ENCODE results near the gene OXCT1.

Gene OXCT1

DNA sequence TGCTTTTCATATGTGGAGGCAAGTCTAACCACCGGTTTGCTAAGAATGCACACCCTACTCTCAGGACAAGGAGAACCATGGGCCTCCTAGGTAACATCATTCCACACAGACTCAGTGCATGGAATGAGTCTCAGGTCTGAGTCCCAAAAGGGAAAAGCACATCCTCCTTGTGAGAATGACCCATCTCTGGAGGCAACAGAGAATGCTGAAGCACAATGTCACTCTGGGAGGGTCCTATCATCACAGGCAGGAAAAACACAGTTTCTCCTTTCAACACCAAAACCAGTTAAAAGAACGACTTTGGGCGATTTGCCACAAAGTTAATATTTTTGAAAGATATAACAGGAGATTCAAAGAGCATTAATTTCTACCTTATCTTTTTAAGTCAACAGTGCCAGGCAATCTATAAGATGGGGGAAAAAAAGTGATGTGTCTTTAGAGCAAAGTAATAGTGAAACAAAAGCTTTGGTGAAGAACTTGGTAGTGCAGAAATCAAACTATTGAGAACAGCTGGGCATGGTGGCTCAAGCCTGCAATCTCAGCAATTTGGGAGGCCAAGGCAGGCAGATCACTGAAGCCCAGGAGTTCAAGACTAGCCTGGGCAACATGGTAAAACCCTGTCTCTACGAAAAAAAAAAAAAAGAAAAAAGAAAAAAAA, 97.3 kb downstream of the OXCT1 start:
- TF ChIP-seq POLR2A (IDR thresholded peaks at IDR 0.05; ENCODE audit: low read depth, low read length) (no peak), POLR2AphosphoS5 (IDR thresholded peaks at IDR 0.05; ENCODE audit: low read depth, low read length) (no peak), POU2F2 (IDR thresholded peaks at IDR 0.05; ENCODE audit: low read depth, low read length) (no peak), TAF1 (IDR thresholded peaks at IDR 0.05; ENCODE audit: low read depth, low read length) (no peak), SPI1 (IDR thresholded peaks at IDR 0.05; ENCODE audit: low read depth, low read length) (no peak), PAX5 (IDR thresholded peaks at IDR 0.05; ENCODE audit: insufficient read depth, low read length, severe bottlenecking) (no peak)
- peak; percentile 45 for FAIRE-seq
- no peak for DNase-seq (ENCODE audit: insufficient read length, low spot score)

DNA sequence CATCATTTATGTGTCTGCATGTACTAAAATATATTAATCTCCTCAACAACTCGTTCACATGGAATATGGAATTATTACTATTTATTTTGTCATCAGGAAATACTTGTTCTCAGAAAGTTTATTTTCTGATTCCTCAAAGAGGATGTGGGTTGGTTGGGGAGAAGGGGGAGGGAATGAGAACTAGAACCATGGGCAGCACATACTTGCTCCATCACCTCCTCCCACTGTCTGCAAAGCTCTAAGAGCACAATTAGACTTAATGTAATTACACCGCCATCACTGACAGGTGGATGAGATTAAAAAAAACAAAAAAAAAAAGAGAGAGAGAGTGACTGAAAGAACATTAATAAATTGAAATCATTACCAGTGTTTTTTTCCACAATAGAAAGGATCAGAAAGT, 98.2 kb downstream of the OXCT1 start:
- peak; percentile 70 for FAIRE-seq
- TF ChIP-seq PAX5 (IDR thresholded peaks at IDR 0.05; ENCODE audit: insufficient read depth, low read length, severe bottlenecking) (no peak), TAF1 (IDR thresholded peaks at IDR 0.05; ENCODE audit: low read depth, low read length) (no peak)
- no peak for DNase-seq (ENCODE audit: insufficient read length, low spot score)

DNA sequence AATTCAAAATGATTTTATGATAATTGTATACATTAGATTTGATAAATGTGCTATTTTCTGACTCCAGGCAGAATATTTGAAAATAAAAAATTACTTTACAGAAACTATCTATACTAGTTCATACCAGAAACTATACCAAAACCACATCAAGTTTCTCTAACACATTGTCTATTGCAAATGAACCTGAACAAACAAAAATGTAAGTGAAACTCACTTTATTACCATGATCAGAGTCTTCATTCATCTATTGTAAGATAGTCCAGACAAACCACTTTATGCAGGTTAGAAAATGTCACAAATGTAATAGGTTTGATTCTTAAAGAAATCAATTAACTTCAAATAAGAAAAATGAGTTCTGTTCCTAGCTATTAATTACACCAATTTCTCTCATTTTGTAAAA, 99.4 kb downstream of the OXCT1 start:
- FAIRE-seq (no peak), DNase-seq (ENCODE audit: insufficient read length, low spot score) (no peak)
- TF ChIP-seq TAF1 (IDR thresholded peaks at IDR 0.05; ENCODE audit: low read depth, low read length) = no peak
- TF ChIP-seq PAX5 (IDR thresholded peaks at IDR 0.05; ENCODE audit: insufficient read depth, low read length, severe bottlenecking) = no peak
- no peak for TF ChIP-seq SPI1 (IDR thresholded peaks at IDR 0.05; ENCODE audit: low read depth, low read length)
- TF ChIP-seq POLR2A (IDR thresholded peaks at IDR 0.05; ENCODE audit: low read depth, low read length) = no peak
- TF ChIP-seq POLR2AphosphoS5 (IDR thresholded peaks at IDR 0.05; ENCODE audit: low read depth, low read length) = no peak
- no peak for TF ChIP-seq POU2F2 (IDR thresholded peaks at IDR 0.05; ENCODE audit: low read depth, low read length)

DNA sequence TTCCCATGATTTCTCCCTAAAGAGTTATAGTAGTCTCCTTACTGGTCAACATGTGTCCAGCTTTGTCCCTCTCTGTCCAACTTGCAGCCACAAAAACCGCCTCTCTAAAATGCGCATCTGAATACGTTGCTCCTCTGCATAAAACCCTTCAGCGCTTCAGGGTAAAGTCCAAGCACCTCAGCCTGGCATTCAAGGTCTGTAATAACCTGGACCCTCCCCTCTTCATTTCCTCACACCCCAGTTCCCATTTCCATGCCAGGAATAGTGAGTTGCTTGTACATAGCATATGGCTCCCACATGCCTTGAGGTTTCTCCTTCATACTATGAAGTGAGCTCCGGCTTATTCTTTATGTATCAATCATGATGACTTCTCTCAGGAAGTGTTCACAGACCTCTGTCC, 101.5 kb downstream of the OXCT1 start:
- FAIRE-seq (peak; percentile 13), DNase-seq (ENCODE audit: insufficient read length, low spot score) (no peak)
- TF ChIP-seq POLR2A (IDR thresholded peaks at IDR 0.05; ENCODE audit: low read depth, low read length) (no peak), POU2F2 (IDR thresholded peaks at IDR 0.05; ENCODE audit: low read depth, low read length) (no peak), TAF1 (IDR thresholded peaks at IDR 0.05; ENCODE audit: low read depth, low read length) (no peak), PAX5 (IDR thresholded peaks at IDR 0.05; ENCODE audit: insufficient read depth, low read length, severe bottlenecking) (no peak), POLR2AphosphoS5 (IDR thresholded peaks at IDR 0.05; ENCODE audit: low read depth, low read length) (no peak), SPI1 (IDR thresholded peaks at IDR 0.05; ENCODE audit: low read depth, low read length) (no peak)

DNA sequence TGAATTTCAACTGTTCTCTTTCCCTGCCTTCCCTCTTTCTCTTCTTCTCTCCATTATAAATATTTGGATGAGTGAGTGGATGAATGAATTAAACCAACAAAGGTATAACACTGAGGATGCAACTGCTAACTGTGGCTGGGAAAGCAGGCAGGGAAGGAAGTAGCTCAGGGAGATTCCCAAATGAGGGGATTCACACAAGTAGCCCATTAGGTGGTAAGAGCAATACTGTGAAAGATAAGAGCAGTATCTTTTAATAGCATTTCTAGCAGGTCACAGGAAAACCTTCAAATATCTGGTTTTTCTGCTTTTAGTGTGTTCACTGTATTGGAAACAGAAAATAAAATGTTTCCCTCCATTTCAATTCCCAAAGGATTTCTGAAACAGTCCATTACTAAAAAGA, 105.6 kb downstream of the OXCT1 start:
- TF ChIP-seq TAF1 (IDR thresholded peaks at IDR 0.05; ENCODE audit: low read depth, low read length) = no peak
- TF ChIP-seq SPI1 (IDR thresholded peaks at IDR 0.05; ENCODE audit: low read depth, low read length) = no peak
- no peak for TF ChIP-seq POLR2AphosphoS5 (IDR thresholded peaks at IDR 0.05; ENCODE audit: low read depth, low read length)
- no peak for TF ChIP-seq POU2F2 (IDR thresholded peaks at IDR 0.05; ENCODE audit: low read depth, low read length)
- TF ChIP-seq PAX5 (IDR thresholded peaks at IDR 0.05; ENCODE audit: insufficient read depth, low read length, severe bottlenecking) = no peak
- TF ChIP-seq POLR2A (IDR thresholded peaks at IDR 0.05; ENCODE audit: low read depth, low read length) = no peak
- FAIRE-seq = peak; percentile 35
- no peak for DNase-seq (ENCODE audit: insufficient read length, low spot score)

DNA sequence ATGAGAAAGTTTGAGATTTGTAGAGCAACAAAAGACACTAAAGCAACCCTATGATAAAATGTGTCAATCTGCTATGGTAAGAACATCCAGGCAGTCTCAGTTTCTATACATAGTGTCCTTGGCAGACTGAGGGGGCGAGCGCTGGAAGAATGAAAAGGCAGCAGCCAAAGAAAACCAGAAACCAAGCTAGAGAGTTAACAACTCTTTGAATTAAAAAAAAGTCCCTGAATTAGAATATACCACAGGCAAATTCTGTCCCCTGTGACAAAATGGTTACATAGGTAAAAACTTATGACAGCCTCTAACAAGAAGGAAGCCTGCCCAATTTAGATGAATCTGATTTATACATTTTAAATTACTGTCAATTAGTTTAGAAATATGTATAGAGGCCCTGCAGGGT, 106.7 kb downstream of the OXCT1 start:
- DNase-seq (ENCODE audit: insufficient read length, low spot score) = no peak
- TF ChIP-seq POU2F2 (IDR thresholded peaks at IDR 0.05; ENCODE audit: low read depth, low read length) = no peak
- TF ChIP-seq POLR2A (IDR thresholded peaks at IDR 0.05; ENCODE audit: low read depth, low read length) = no peak
- no peak for TF ChIP-seq POLR2AphosphoS5 (IDR thresholded peaks at IDR 0.05; ENCODE audit: low read depth, low read length)
- no peak for TF ChIP-seq PAX5 (IDR thresholded peaks at IDR 0.05; ENCODE audit: insufficient read depth, low read length, severe bottlenecking)
- TF ChIP-seq SPI1 (IDR thresholded peaks at IDR 0.05; ENCODE audit: low read depth, low read length) = no peak
- TF ChIP-seq TAF1 (IDR thresholded peaks at IDR 0.05; ENCODE audit: low read depth, low read length) = no peak
- no peak for FAIRE-seq

DNA sequence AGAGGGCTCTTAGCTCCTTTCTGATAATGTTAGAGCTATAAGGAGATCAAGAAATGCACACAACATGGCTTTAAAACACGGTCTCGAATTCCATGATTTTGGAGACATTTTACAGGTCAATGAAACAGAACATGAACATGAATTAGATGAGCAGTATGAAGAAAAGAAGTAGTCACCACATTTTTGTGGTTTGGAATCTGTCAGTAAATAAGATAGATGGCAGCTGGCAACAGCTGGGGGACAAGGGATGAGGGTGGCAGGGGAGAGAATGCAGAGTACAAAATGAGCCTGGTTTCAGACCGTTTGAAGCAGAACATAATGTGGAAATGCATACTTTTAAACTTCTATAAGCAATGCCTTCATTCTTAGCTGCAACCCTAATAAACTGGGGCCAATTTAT, 107.1 kb downstream of the OXCT1 start:
- FAIRE-seq = peak; percentile 69
- TF ChIP-seq SPI1 (IDR thresholded peaks at IDR 0.05; ENCODE audit: low read depth, low read length) = no peak
- no peak for TF ChIP-seq POU2F2 (IDR thresholded peaks at IDR 0.05; ENCODE audit: low read depth, low read length)
- TF ChIP-seq POLR2A (IDR thresholded peaks at IDR 0.05; ENCODE audit: low read depth, low read length) = no peak
- no peak for TF ChIP-seq POLR2AphosphoS5 (IDR thresholded peaks at IDR 0.05; ENCODE audit: low read depth, low read length)
- no peak for TF ChIP-seq TAF1 (IDR thresholded peaks at IDR 0.05; ENCODE audit: low read depth, low read length)
- no peak for DNase-seq (ENCODE audit: insufficient read length, low spot score)

DNA sequence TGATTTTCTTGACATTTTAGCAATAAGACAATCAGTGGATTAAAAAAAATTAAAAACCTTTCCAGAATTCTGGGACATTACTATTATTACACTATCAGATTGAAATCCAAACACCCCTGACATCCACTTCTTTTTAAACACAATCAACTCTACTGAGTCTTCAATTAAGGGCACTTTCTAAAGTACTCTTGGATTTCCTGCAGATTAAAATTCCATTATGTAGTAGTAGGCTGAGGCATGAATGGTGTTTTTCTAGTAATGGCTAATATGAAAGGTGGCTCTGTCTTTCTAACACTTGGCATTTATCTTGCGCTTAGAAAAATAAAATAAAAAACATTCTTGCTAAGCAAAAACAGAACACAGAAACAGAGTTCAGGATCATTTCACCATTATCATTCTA, 107.8 kb downstream of the OXCT1 start:
- DNase-seq (ENCODE audit: insufficient read length, low spot score) = no peak
- FAIRE-seq = no peak
- TF ChIP-seq PAX5 (IDR thresholded peaks at IDR 0.05; ENCODE audit: insufficient read depth, low read length, severe bottlenecking) (no peak), TAF1 (IDR thresholded peaks at IDR 0.05; ENCODE audit: low read depth, low read length) (no peak), POU2F2 (IDR thresholded peaks at IDR 0.05; ENCODE audit: low read depth, low read length) (no peak), POLR2AphosphoS5 (IDR thresholded peaks at IDR 0.05; ENCODE audit: low read depth, low read length) (no peak), POLR2A (IDR thresholded peaks at IDR 0.05; ENCODE audit: low read depth, low read length) (no peak), SPI1 (IDR thresholded peaks at IDR 0.05; ENCODE audit: low read depth, low read length) (no peak)

DNA sequence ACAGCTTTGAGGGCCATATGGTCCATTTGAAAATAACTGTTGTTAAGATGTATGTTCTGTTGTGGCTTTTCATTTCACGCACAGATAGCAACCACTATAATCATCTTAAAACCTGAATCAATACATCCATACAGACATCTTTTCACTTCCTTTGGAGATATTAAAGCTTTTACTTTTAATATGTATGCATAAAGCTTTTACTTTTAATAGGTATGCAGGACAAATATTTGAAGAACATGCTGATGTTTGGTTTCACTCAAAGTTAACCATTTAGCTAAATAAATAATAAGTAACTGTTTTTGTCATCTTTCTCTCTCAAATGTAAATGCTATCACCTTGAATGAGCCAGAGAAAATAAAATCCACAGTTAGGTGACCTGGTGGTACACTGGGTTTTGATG, 108.6 kb downstream of the OXCT1 start:
- TF ChIP-seq PAX5 (IDR thresholded peaks at IDR 0.05; ENCODE audit: insufficient read depth, low read length, severe bottlenecking) = no peak
- no peak for TF ChIP-seq SPI1 (IDR thresholded peaks at IDR 0.05; ENCODE audit: low read depth, low read length)
- TF ChIP-seq POU2F2 (IDR thresholded peaks at IDR 0.05; ENCODE audit: low read depth, low read length) = no peak
- no peak for TF ChIP-seq POLR2A (IDR thresholded peaks at IDR 0.05; ENCODE audit: low read depth, low read length)
- TF ChIP-seq POLR2AphosphoS5 (IDR thresholded peaks at IDR 0.05; ENCODE audit: low read depth, low read length) = no peak
- TF ChIP-seq TAF1 (IDR thresholded peaks at IDR 0.05; ENCODE audit: low read depth, low read length) = no peak
- FAIRE-seq (no peak), DNase-seq (ENCODE audit: insufficient read length, low spot score) (no peak)

DNA sequence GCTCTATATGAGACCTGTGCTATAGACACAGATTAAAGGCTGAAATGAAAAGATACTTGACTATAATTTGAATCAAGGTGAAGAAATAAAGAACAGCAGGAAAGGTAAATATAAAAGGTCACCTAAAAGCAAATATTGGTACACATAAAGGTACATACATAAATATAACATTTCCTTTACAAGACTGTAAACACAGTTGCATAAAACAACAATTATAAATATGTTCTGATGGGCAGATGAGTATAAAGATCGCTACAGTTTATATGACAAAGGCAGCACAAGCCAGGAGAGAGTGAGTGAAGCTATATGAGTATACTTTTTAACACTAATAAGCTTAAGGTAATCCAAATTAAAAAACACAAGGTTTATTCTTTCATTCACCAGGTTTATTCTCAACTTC, 114.5 kb downstream of the OXCT1 start:
- no peak for FAIRE-seq
- DNase-seq (ENCODE audit: insufficient read length, low spot score) = no peak
- TF ChIP-seq POLR2AphosphoS5 (IDR thresholded peaks at IDR 0.05; ENCODE audit: low read depth, low read length) = no peak
- TF ChIP-seq SPI1 (IDR thresholded peaks at IDR 0.05; ENCODE audit: low read depth, low read length) = no peak
- no peak for TF ChIP-seq TAF1 (IDR thresholded peaks at IDR 0.05; ENCODE audit: low read depth, low read length)
- TF ChIP-seq POU2F2 (IDR thresholded peaks at IDR 0.05; ENCODE audit: low read depth, low read length) = no peak
- no peak for TF ChIP-seq POLR2A (IDR thresholded peaks at IDR 0.05; ENCODE audit: low read depth, low read length)
- TF ChIP-seq PAX5 (IDR thresholded peaks at IDR 0.05; ENCODE audit: insufficient read depth, low read length, severe bottlenecking) = no peak
